Activated naive CD8-positive, alpha-beta T cell (primary cell): ENCODE measurements around the gene KCNQ1.

Source experiments
- H3K27ac Mint-ChIP-seq: one replicate; pipeline ENCODE4 v1.8.0; 2021; ENCODE audit warnings: mixed read lengths
- H3K27me3 Mint-ChIP-seq: one replicate; pipeline ENCODE4 v1.8.0; 2021; ENCODE audit warnings: mixed read lengths
- H3K36me3 Mint-ChIP-seq: one replicate; pipeline ENCODE4 v1.8.0; 2021; ENCODE audit warnings: mixed read lengths
- H3K4me1 Mint-ChIP-seq: one replicate; pipeline ENCODE4 v1.8.0; 2021; ENCODE audit warnings: low read depth, mixed read lengths
- H3K4me3 Mint-ChIP-seq: one replicate; pipeline ENCODE4 v1.8.0; 2021; ENCODE audit warnings: mild to moderate bottlenecking, mixed read lengths
- H3K9me3 Mint-ChIP-seq: one replicate; pipeline ENCODE4 v1.8.0; 2021; ENCODE audit warnings: low read depth, mixed read lengths

The KCNQ1 gene

GRCh38 chr11:2536440-2536989 lies 91.7 kb downstream of the KCNQ1 start:
- H3K4me3 Mint-ChIP-seq: no peak overlapping the region
- H3K27me3 Mint-ChIP-seq: no peaks in the 10 kb centered on the region
- no peak overlapping the region for H3K27ac Mint-ChIP-seq
- H3K36me3 Mint-ChIP-seq: peaks cover 2% of the 10 kb centered on the region
- no peaks in the 10 kb centered on the region for H3K9me3 Mint-ChIP-seq
- peaks cover 16% of the 10 kb centered on the region for H3K4me1 Mint-ChIP-seq

- Mint-ChIP-seq H3K27me3 (no peaks in the 10 kb centered on the region), H3K27ac (no peak overlapping the region), H3K4me1 (peaks cover 14% of the 10 kb centered on the region), H3K9me3 (no peaks in the 10 kb centered on the region), H3K4me3 (no peak overlapping the region), H3K36me3 (peaks cover 2% of the 10 kb centered on the region)
These were observed 92.3 kb downstream of the KCNQ1 start for GRCh38 chr11:2537010-2537705.

GRCh38 chr11:2537896-2538724 lies 93.3 kb downstream of the KCNQ1 start:
- H3K4me1 Mint-ChIP-seq: peaks cover 10% of the 10 kb centered on the region
- H3K36me3 Mint-ChIP-seq: peaks cover 2% of the 10 kb centered on the region
- no peaks in the 10 kb centered on the region for H3K9me3 Mint-ChIP-seq
- H3K27me3 Mint-ChIP-seq: no peaks in the 10 kb centered on the region
- H3K27ac Mint-ChIP-seq: no peak overlapping the region
- no peak overlapping the region for H3K4me3 Mint-ChIP-seq

- H3K27me3 Mint-ChIP-seq: no peaks in the 10 kb centered on the region
- H3K4me1 Mint-ChIP-seq: peaks cover 6% of the 10 kb centered on the region
- H3K27ac Mint-ChIP-seq: no peak overlapping the region
- no peak overlapping the region for H3K4me3 Mint-ChIP-seq
- H3K36me3 Mint-ChIP-seq: peaks cover 2% of the 10 kb centered on the region
- no peaks in the 10 kb centered on the region for H3K9me3 Mint-ChIP-seq
These were observed 94.1 kb downstream of the KCNQ1 start for GRCh38 chr11:2538951-2539350.

- Mint-ChIP-seq H3K9me3 (no peaks in the 10 kb centered on the region), H3K27ac (no peak overlapping the region), H3K27me3 (no peaks in the 10 kb centered on the region), H3K4me1 (peaks cover 6% of the 10 kb centered on the region), H3K4me3 (no peak overlapping the region), H3K36me3 (peaks cover 2% of the 10 kb centered on the region)
These were observed 94.8 kb downstream of the KCNQ1 start for GRCh38 chr11:2539371-2540222.

- Mint-ChIP-seq H3K4me3 (no peak overlapping the region), H3K4me1 (peaks cover 11% of the 10 kb centered on the region), H3K36me3 (peaks cover 2% of the 10 kb centered on the region), H3K27ac (no peak overlapping the region), H3K27me3 (no peaks in the 10 kb centered on the region), H3K9me3 (no peaks in the 10 kb centered on the region)
These were observed 95.6 kb downstream of the KCNQ1 start for GRCh38 chr11:2540223-2540991.

GRCh38 chr11:2540992-2541680 lies 96.3 kb downstream of the KCNQ1 start:
- Mint-ChIP-seq H3K27me3 (no peaks in the 10 kb centered on the region), H3K4me3 (no peak overlapping the region), H3K36me3 (peaks cover 2% of the 10 kb centered on the region), H3K9me3 (no peaks in the 10 kb centered on the region), H3K27ac (no peak overlapping the region), H3K4me1 (peaks cover 13% of the 10 kb centered on the region)

- peaks cover 2% of the 10 kb centered on the region for H3K36me3 Mint-ChIP-seq
- no peaks in the 10 kb centered on the region for H3K9me3 Mint-ChIP-seq
- no peak overlapping the region for H3K27ac Mint-ChIP-seq
- H3K4me1 Mint-ChIP-seq: peaks cover 17% of the 10 kb centered on the region
- H3K4me3 Mint-ChIP-seq: no peak overlapping the region
- no peaks in the 10 kb centered on the region for H3K27me3 Mint-ChIP-seq
These were observed 97.1 kb downstream of the KCNQ1 start for GRCh38 chr11:2541881-2542361.

GRCh38 chr11:2542406-2542805 lies 97.6 kb downstream of the KCNQ1 start:
- Mint-ChIP-seq H3K9me3 (no peaks in the 10 kb centered on the region), H3K36me3 (peaks cover 2% of the 10 kb centered on the region), H3K27ac (no peak overlapping the region), H3K4me1 (peaks cover 18% of the 10 kb centered on the region), H3K27me3 (no peaks in the 10 kb centered on the region), H3K4me3 (no peak overlapping the region)

GRCh38 chr11:2547806-2548205 lies 103.0 kb downstream of the KCNQ1 start:
- H3K27ac Mint-ChIP-seq: no peak overlapping the region
- no peaks in the 10 kb centered on the region for H3K27me3 Mint-ChIP-seq
- H3K36me3 Mint-ChIP-seq: peaks cover 4% of the 10 kb centered on the region
- peaks cover 23% of the 10 kb centered on the region for H3K4me1 Mint-ChIP-seq
- H3K9me3 Mint-ChIP-seq: no peaks in the 10 kb centered on the region
- no peak overlapping the region for H3K4me3 Mint-ChIP-seq

- Mint-ChIP-seq H3K4me1 (peaks cover 23% of the 10 kb centered on the region), H3K4me3 (no peak overlapping the region), H3K27ac (no peak overlapping the region)
These were observed 103.8 kb downstream of the KCNQ1 start for GRCh38 chr11:2548596-2548995.

GRCh38 chr11:2549080-2549479 lies 104.3 kb downstream of the KCNQ1 start:
- H3K4me1 Mint-ChIP-seq: peaks cover 23% of the 10 kb centered on the region
- peaks cover 4% of the 10 kb centered on the region for H3K36me3 Mint-ChIP-seq
- no peak overlapping the region for H3K27ac Mint-ChIP-seq
- H3K27me3 Mint-ChIP-seq: no peaks in the 10 kb centered on the region
- no peaks in the 10 kb centered on the region for H3K9me3 Mint-ChIP-seq
- H3K4me3 Mint-ChIP-seq: no peak overlapping the region

More at GRCh38 chr11:2548596-2548995, 103.8 kb downstream of the KCNQ1 start:
- Mint-ChIP-seq H3K9me3 (no peaks in the 10 kb centered on the region), H3K36me3 (peaks cover 4% of the 10 kb centered on the region), H3K27me3 (no peaks in the 10 kb centered on the region)

- H3K4me1 Mint-ChIP-seq: peaks cover 23% of the 10 kb centered on the region
- no peaks in the 10 kb centered on the region for H3K9me3 Mint-ChIP-seq
- H3K36me3 Mint-ChIP-seq: peaks cover 4% of the 10 kb centered on the region
- no peak overlapping the region for H3K4me3 Mint-ChIP-seq
- H3K27me3 Mint-ChIP-seq: no peaks in the 10 kb centered on the region
- H3K27ac Mint-ChIP-seq: no peak overlapping the region
These were observed 104.7 kb downstream of the KCNQ1 start for GRCh38 chr11:2549491-2549875.
